Fibroblast of lung (primary cell): Measurements from ENCODE around the gene DNM3.
A peak's percentile ranks its signal among the peaks of the same experiment; 100 is the strongest.

Experiments used
- CTCF ChIP-seq, 2 donors: IDR thresholded peaks in 1 of 2; conservative IDR thresholded peaks in 1 of 2; 1 replicate in 1 of 2; 2 replicates in 1 of 2; pipeline ENCODE4 v1.5.1; 2011 to 2012; ENCODE audit warnings: low read length in 2 of 2, control low read depth in 1 of 2, inconsistent platforms in 1 of 2, low read depth in 1 of 2, mild to moderate bottlenecking in 1 of 2
- EZH2 ChIP-seq: IDR thresholded peaks from 2 replicates; pipeline ENCODE4 v1.5.1; 2012; ENCODE audit warnings: low read length, control low read depth, mild to moderate bottlenecking; ENCODE audit errors: missing control alignments

- TF ChIP-seq CTCF (conservative IDR thresholded peaks at IDR 0.05 in 1 of 2, IDR thresholded peaks at IDR 0.05 in 1 of 2; ENCODE audit: low read depth in 1 of 2, low read length in 2 of 2): peak in 1 of 2 donors; percentile 4
- no peak for TF ChIP-seq EZH2
Measured at GRCh38 chr1:172356620-172357019, 515.3 kb downstream of the DNM3 start.
